MM.1S (cell line): ENCODE measurements around the gene WDPCP.
"Not testable (repeated sequence)": the region's sequence is repeated elsewhere in the genome, so short reads cannot be mapped to it uniquely, and the experiment has no call there.

Experiments
- DNase-seq: peaks from one replicate; pipeline ENCODE4 v3.0.0-alpha.2; 2015
- H2AFZ ChIP-seq: fragments of 300-600 bp; sonication (generic); 2 replicates; pipeline ENCODE4 v1.6.0; 2016; ENCODE audit warnings: antibody characterized with exemption, low read length
- H3F3A ChIP-seq: fragments of 300-600 bp; sonication (generic); 2 replicates; pipeline ENCODE4 v1.6.1; 2016; ENCODE audit warnings: mild to moderate bottlenecking, antibody characterized with exemption, low read length, moderate library complexity, mixed read lengths; ENCODE audit not compliant: insufficient read depth
- H3K27ac ChIP-seq: fragments of 300-600 bp; sonication (generic); 2 replicates; pipeline ENCODE4 v1.5.1; 2016; ENCODE audit warnings: mild to moderate bottlenecking, low read length
- H3K27me3 ChIP-seq: fragments of 300-600 bp; sonication (generic); replicated peaks from 2 replicates; pipeline ENCODE4 v1.6.0; 2016; ENCODE audit warnings: low read length; ENCODE audit not compliant: insufficient read depth
- H3K36me3 ChIP-seq: fragments of 300-600 bp; sonication (generic); replicated peaks from 2 replicates; pipeline ENCODE4 v1.6.1; 2016; ENCODE audit warnings: mild to moderate bottlenecking, low read length, mixed read lengths; ENCODE audit not compliant: insufficient read depth
- H3K4me1 ChIP-seq: fragments of 300-600 bp; sonication (generic); 2 replicates; pipeline ENCODE4 v1.6.1; 2016; ENCODE audit warnings: low read length, mixed read lengths
- H3K4me2 ChIP-seq: fragments of 300-600 bp; sonication (generic); 2 replicates; pipeline ENCODE4 v1.6.0; 2016; ENCODE audit warnings: low read depth, low read length
- H3K4me3 ChIP-seq: fragments of 300-600 bp; sonication (generic); 2 replicates; pipeline ENCODE4 v1.5.1; 2016; ENCODE audit warnings: low read length, mixed read lengths
- H3K79me2 ChIP-seq: fragments of 300-600 bp; sonication (generic); 2 replicates; pipeline ENCODE4 v1.6.1; 2016; ENCODE audit warnings: mixed run types, low read length, mixed read lengths
- H3K9ac ChIP-seq: fragments of 300-600 bp; sonication (generic); 2 replicates; pipeline ENCODE4 v1.6.1; 2016; ENCODE audit warnings: low read length, mixed read lengths
- H3K9me2 ChIP-seq: fragments of 300-600 bp; sonication (generic); replicated peaks from 2 replicates; pipeline ENCODE4 v1.6.1; 2016; ENCODE audit warnings: mild to moderate bottlenecking, low read length, mixed read lengths; ENCODE audit not compliant: insufficient read depth
- H3K9me3 ChIP-seq: fragments of 300-600 bp; sonication (generic); replicated peaks from 2 replicates; pipeline ENCODE4 v1.6.1; 2016; ENCODE audit warnings: mild to moderate bottlenecking, low read length, mixed read lengths; ENCODE audit not compliant: insufficient read depth
- H4K20me1 ChIP-seq: fragments of 300-600 bp; sonication (generic); 2 replicates; pipeline ENCODE4 v1.6.1; 2016; ENCODE audit warnings: mild to moderate bottlenecking, low read length, moderate library complexity, mixed read lengths; ENCODE audit not compliant: insufficient read depth
- CTCF ChIP-seq: fragments of 300-600 bp; sonication (generic); IDR thresholded peaks from 2 replicates; pipeline ENCODE4 v1.5.1; 2016; ENCODE audit warnings: antibody characterized with exemption, low read length, mixed read lengths
- EZH2 ChIP-seq: fragments of 300-600 bp; sonication (generic); optimal IDR thresholded peaks from 2 replicates; pipeline ENCODE3; 2017; ENCODE audit warnings: low read depth, mild to moderate bottlenecking, antibody characterized with exemption, low read length, mixed read lengths
- EZH2phosphoT487 ChIP-seq: fragments of 300-600 bp; sonication (generic); IDR thresholded peaks from 2 replicates; pipeline ENCODE4 v1.6.1; 2018; ENCODE audit warnings: antibody characterized with exemption, low read length

Gene WDPCP

GRCh38 chr2:63484481-63484880 lies 103.8 kb downstream of the WDPCP start:
- Histone ChIP-seq H3K9me2 (no peaks in the 10 kb centered on the region), H3F3A (no peaks in the 10 kb centered on the region), H3K4me2 (no peak overlapping the region), H3K9ac (no peak overlapping the region), H3K9me3 (no peaks in the 10 kb centered on the region), H3K36me3 (no peaks in the 10 kb centered on the region), H3K27ac (no peak overlapping the region), H3K4me1 (no peaks in the 10 kb centered on the region), H2AFZ (no peak overlapping the region), H3K79me2 (no peaks in the 10 kb centered on the region), H3K27me3 (no peaks in the 10 kb centered on the region), H3K4me3 (no peak overlapping the region), H4K20me1 (no peaks in the 10 kb centered on the region)
- TF ChIP-seq CTCF (no peak), EZH2 (no peak), EZH2phosphoT487 (no peak)
- DNase-seq, result no peak

GRCh38 chr2:63477686-63478085 lies 110.6 kb downstream of the WDPCP start:
- Histone ChIP-seq H3K9me3 (no peaks in the 10 kb centered on the region), H2AFZ (no peak overlapping the region), H3K4me3 (no peak overlapping the region), H3K9ac (no peak overlapping the region), H3F3A (no peaks in the 10 kb centered on the region), H3K9me2 (no peaks in the 10 kb centered on the region), H3K36me3 (no peaks in the 10 kb centered on the region), H3K79me2 (no peaks in the 10 kb centered on the region), H3K27me3 (no peaks in the 10 kb centered on the region), H3K4me2 (no peak overlapping the region), H4K20me1 (no peaks in the 10 kb centered on the region), H3K27ac (no peak overlapping the region), H3K4me1 (no peaks in the 10 kb centered on the region)
- DNase-seq, result no peak
- no peak for TF ChIP-seq EZH2phosphoT487
- no peak for TF ChIP-seq EZH2
- no peak for TF ChIP-seq CTCF

DNA sequence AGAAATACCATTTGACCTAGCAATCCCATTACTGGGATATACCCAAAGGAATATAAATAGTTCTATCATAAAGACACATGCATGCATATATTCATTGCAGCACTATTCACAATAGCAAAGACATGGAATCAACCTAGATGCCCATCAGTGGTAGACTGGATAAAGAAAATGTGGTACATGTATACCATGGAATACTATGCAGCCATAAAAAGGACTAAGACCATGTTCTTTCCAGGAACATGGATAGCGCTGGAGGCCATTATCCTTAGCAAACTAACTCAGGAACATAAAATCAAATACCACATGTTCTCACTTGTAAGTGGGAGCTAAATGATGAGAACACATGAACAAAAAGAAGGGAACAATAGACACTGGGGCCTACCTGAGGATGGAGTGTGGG lies 119.0 kb downstream of the WDPCP start:
- not testable (repeated sequence) for H3K79me2 ChIP-seq, DNase-seq, H4K20me1 ChIP-seq, H3K9me2 ChIP-seq, H3K4me3 ChIP-seq, H3F3A ChIP-seq, H3K27me3 ChIP-seq, H3K9me3 ChIP-seq, H3K36me3 ChIP-seq, H2AFZ ChIP-seq, H3K27ac ChIP-seq, H3K9ac ChIP-seq, H3K4me1 ChIP-seq, H3K4me2 ChIP-seq

DNA sequence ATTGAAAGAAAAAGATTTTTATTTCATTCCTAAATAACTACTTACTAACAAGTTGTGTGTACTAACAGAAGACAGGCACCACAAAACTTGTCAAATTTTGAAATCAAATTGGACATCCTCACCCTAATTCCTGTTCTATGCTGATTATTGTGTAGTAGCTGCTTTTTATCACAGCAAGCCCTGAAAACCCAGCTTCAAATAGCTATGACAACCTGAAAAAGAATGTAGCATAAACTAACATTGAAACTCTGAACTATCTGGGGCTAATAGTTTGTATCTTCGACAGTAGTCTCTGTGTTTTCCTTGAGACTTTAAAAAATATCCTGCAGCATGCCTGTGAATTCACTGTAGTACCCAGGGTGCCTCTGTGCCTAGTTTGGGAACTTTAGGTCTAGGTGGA lies 122.6 kb downstream of the WDPCP start:
- TF ChIP-seq EZH2, result no peak
- TF ChIP-seq EZH2phosphoT487, result no peak
- no peak for TF ChIP-seq CTCF
- Histone ChIP-seq H3K4me1 (no peaks in the 10 kb centered on the region), H2AFZ (no peak overlapping the region), H3K9me3 (no peaks in the 10 kb centered on the region), H3K36me3 (no peaks in the 10 kb centered on the region; the same call in 1 of the 2 replicates), H3K4me2 (no peak overlapping the region), H3F3A (no peaks in the 10 kb centered on the region), H3K9me2 (no peaks in the 10 kb centered on the region), H3K9ac (no peak overlapping the region), H3K27ac (no peak overlapping the region), H3K4me3 (no peak overlapping the region), H4K20me1 (no peaks in the 10 kb centered on the region), H3K79me2 (no peaks in the 10 kb centered on the region), H3K27me3 (no peaks in the 10 kb centered on the region)
- DNase-seq, result no peak
